ENCODE measurements around the gene ELMO2.
"Not testable (repeated sequence)": the region's sequence is repeated elsewhere in the genome, so short reads cannot be mapped to it uniquely, and the experiment has no call there.

ELMO2 gene

DNA sequence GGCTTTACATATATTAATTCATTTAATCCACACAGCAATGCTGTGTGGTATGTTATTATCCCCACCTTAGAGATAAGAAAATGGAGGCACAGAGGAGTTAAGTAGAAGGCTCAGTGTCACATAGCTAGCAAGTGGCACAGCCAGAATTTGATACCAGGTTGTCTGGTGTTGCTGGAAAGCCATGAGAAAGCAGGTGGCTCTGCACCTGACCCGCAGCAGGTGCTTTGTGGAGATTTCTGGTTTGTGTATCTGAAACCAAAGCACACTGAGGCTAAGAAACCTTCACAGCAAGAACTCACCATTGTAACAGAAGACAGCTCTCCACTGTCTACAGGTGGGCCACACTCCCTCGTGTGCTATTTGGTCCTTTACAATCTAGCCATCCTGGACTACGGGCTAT, 7.5 kb downstream of the ELMO2 start:
- no peak for DNase-seq (ENCODE audit: low spot score in 2 of 2)
- Histone ChIP-seq H3K9me3 (no peaks in the 10 kb centered on the region), H3K4me1 (peaks cover 4% of the 10 kb centered on the region), H3K27me3 (ENCODE audit: low read depth) (no peaks in the 10 kb centered on the region), H3K36me3 (replicated peaks) (peaks cover 18% of the 10 kb centered on the region), H3K4me3 (no peak overlapping the region)
- in situ Hi-C loops (cut with MboI; ENCODE audit: low sequenced_read_pairs) = no loop called here

DNA sequence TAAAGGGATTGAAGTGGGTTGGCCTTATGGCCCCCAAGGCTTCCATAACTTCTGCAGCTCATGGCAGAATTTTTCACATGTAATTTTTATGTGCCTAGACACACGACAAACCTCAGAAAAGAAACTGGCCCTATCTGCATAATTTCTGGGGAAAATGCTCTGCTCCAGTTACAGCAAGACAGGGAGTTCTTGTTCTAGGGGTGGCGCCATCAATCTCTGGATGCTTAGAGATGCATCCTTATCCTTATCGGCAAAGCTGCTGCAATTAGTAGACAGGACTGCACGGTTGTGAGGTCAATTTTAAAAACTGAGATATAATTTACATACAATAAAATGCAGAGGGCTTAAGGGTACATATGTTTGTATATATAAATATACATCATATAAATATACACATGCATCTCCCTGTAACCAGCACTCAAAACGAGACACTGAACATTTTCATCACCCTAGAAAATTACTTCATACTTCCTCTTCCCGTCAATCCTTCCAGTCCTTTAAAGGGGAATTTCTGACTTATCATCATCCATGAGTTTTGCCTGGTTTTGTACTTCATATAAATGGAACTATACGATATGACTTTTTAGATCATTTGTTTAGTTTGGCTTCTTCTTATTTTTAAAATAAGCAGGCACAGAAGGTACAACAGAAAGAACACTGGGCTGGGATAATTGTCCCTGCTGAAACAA, 10.2 kb downstream of the ELMO2 start:
- H3K4me3 ChIP-seq = no peak overlapping the region
- H3K27me3 ChIP-seq (ENCODE audit: low read depth) = no peaks in the 10 kb centered on the region
- DNase-seq (ENCODE audit: low spot score in 2 of 2) = no peak
- H3K36me3 ChIP-seq (replicated peaks) = peaks cover 35% of the 10 kb centered on the region
- in situ Hi-C loops (cut with MboI; ENCODE audit: low sequenced_read_pairs) = no loop called here
- no peaks in the 10 kb centered on the region for H3K9me3 ChIP-seq
- peaks cover 4% of the 10 kb centered on the region; the same call in 1 of the 2 replicates for H3K4me1 ChIP-seq

DNA sequence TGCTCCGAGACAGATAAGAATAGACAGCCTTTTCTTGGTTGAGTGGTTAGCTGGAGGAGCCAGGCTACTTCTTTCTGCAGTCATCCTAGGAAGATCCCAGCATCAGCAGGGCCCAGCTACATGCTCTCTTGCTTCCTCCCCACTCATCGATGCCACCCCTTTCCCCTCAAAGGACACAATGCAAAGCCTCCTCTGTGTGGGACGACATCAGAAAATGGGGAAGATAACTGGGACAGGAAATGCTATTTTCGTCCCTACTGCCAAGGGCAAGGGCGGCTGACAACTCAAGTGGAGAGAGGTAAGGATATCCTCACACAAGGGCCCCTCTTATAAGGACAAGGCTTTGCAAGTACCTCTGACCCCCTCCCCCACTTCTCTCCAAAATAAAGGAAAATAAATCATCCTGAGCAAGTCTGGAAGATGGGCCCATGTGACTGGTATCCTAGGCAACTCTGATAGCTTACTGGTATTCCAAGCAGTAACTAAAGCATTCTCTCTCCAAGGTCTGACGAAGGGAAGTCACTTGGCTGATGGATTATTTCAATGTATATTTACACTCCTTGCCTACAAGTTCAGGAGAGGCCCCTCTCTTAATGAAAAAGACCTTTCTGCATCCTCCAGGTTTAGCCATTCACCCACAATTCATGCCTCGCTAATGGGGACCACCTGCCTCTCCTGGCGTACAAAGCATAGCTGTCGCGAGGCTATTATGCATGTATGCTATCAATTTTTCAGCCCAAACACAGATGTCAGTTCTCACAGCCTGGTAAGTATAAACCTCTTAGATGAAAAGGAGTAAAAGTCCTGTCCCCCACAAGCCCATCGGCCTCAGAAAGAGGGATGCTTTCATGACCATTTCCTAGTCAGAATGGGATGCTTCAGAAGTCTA, 11.3 kb downstream of the ELMO2 start:
- Histone ChIP-seq H3K27me3 (ENCODE audit: low read depth) (no peaks in the 10 kb centered on the region), H3K4me1 (no peaks in the 10 kb centered on the region), H3K4me3 (no peak overlapping the region), H3K36me3 (replicated peaks) (peaks cover 35% of the 10 kb centered on the region), H3K9me3 (no peaks in the 10 kb centered on the region)
- in situ Hi-C loops (cut with MboI; ENCODE audit: low sequenced_read_pairs) = no loop called here
- DNase-seq (ENCODE audit: low spot score in 2 of 2) = no peak

DNA sequence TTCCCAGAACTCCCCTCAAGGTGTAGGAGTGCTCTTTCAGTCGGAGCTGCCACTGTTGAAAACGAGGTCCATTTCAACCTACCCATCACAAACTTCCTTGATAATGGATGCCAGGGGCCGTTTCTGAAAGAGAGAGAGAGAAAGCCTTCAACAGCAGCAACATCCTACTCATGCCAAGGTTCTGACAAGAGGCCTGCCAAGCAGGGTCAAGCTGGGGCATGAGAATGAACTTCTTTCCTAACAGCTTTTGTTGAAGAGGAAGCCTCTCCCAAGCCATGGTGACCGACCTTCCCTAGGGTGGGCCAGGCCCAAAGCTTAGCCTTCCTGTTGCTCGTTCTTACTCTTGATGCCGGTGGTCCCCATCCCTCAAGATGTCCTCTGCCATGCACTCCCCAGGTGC, 12.4 kb downstream of the ELMO2 start:
- H3K9me3 ChIP-seq = no peaks in the 10 kb centered on the region
- DNase-seq (ENCODE audit: low spot score in 2 of 2) = no peak
- no peaks in the 10 kb centered on the region for H3K4me1 ChIP-seq
- peaks cover 35% of the 10 kb centered on the region for H3K36me3 ChIP-seq (replicated peaks)
- no peaks in the 10 kb centered on the region for H3K27me3 ChIP-seq (ENCODE audit: low read depth)
- in situ Hi-C loops (cut with MboI; ENCODE audit: low sequenced_read_pairs) = no loop called here
- H3K4me3 ChIP-seq = no peak overlapping the region

GRCh38 chr20:46388937-46389336, 17.5 kb downstream of the ELMO2 start:
- in situ Hi-C loops (cut with MboI; ENCODE audit: low sequenced_read_pairs) = no loop called here
- Histone ChIP-seq H3K4me3 (no peak overlapping the region), H3K27me3 (ENCODE audit: low read depth) (no peaks in the 10 kb centered on the region), H3K36me3 (replicated peaks) (peaks cover 43% of the 10 kb centered on the region), H3K9me3 (no peaks in the 10 kb centered on the region), H3K4me1 (no peaks in the 10 kb centered on the region)
- no peak for DNase-seq (ENCODE audit: low spot score in 2 of 2)

GRCh38 chr20:46388201-46388836, 18.1 kb downstream of the ELMO2 start:
- in situ Hi-C loops (cut with MboI; ENCODE audit: low sequenced_read_pairs) = no loop called here
- no peak for DNase-seq (ENCODE audit: low spot score in 2 of 2)
- Histone ChIP-seq H3K4me1 (no peaks in the 10 kb centered on the region), H3K36me3 (replicated peaks) (peaks cover 46% of the 10 kb centered on the region), H3K27me3 (ENCODE audit: low read depth) (no peaks in the 10 kb centered on the region), H3K4me3 (no peak overlapping the region), H3K9me3 (no peaks in the 10 kb centered on the region)

GRCh38 chr20:46387054-46387453, 19.4 kb downstream of the ELMO2 start:
- H3K4me3 ChIP-seq; H3K27me3 ChIP-seq (ENCODE audit: low read depth); H3K9me3 ChIP-seq; in situ Hi-C loops (cut with MboI; ENCODE audit: low sequenced_read_pairs); H3K4me1 ChIP-seq; DNase-seq (ENCODE audit: low spot score in 2 of 2): not testable (repeated sequence)
- H3K36me3 ChIP-seq (replicated peaks) = peaks cover 42% of the 10 kb centered on the region

DNA sequence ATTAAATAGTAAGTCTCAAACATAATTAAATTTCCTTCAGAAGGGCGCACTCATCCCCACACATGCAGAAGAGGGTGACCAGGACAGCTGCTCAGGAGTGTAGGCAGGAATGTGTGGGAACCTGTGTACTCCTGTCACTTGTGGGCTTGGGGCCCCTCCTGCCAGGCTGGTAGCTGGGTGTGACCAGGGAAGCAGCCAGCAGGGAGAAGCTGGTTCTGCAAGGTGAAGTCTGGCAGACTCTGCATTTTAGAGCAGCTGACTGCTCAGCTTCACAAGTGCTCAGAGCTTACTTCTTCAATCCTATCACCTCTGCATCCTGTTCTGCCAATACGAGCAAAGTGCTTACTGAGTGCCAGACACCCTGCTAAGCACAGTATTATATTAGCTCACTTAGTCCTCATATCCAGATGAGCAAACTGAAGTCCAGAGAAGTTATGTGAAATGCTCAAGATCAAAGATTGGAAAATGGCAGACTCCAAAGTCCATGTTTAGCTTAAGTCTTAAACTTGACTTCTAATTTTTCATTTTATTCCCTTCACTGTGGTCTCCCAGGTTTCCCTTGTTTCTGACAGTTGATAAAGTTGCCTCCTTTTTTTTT, 27.9 kb downstream of the ELMO2 start:
- in situ Hi-C loops (cut with MboI; ENCODE audit: low sequenced_read_pairs) = no loop called here
- H3K27me3 ChIP-seq (ENCODE audit: low read depth) = no peaks in the 10 kb centered on the region
- peaks cover 31% of the 10 kb centered on the region for H3K36me3 ChIP-seq (replicated peaks)

GRCh38 chr20:46377518-46377917, 28.9 kb downstream of the ELMO2 start:
- peaks cover 33% of the 10 kb centered on the region for H3K36me3 ChIP-seq (replicated peaks)
- no peaks in the 10 kb centered on the region for H3K27me3 ChIP-seq (ENCODE audit: low read depth)
- H3K4me1 ChIP-seq = no peaks in the 10 kb centered on the region
- H3K9me3 ChIP-seq = no peaks in the 10 kb centered on the region
- DNase-seq (ENCODE audit: low spot score in 2 of 2) = no peak
- no peak overlapping the region for H3K4me3 ChIP-seq
- in situ Hi-C loops (cut with MboI; ENCODE audit: low sequenced_read_pairs) = no loop called here

More for the DNA sequence above, 27.9 kb downstream of the ELMO2 start:
- H3K4me3 ChIP-seq = no peak overlapping the region
- no peaks in the 10 kb centered on the region for H3K9me3 ChIP-seq
- no peaks in the 10 kb centered on the region for H3K4me1 ChIP-seq
- no peak for DNase-seq (ENCODE audit: low spot score in 2 of 2)

DNA sequence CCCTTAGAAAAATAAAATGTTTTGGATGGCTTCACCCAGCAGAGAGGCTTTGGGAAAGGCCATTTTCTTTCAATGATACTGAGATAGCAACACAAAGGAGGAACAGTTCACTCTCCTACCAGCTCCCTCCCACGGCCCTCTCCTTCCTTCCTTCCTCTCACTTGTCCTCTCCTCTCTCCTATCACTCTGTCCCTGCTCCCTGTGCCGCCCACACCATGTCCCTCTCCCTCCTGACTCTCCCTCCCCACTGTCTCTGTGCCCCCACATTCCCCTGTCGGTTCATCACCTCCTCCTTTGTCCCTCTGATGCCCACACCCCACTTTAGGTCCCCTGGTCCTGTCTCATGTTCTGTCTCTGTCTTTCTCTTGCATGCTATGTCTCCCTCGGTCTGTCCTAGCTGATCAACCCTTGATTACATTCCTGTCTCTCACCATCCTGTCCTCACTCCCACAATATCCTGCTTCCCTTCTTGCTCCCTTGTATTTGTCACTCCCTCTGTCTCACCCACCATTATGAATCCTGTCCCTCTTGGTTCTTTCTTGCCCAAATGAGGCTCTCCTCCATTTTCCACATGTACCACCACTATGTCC, 30.1 kb downstream of the ELMO2 start:
- DNase-seq (ENCODE audit: low spot score in 2 of 2) = no peak
- Histone ChIP-seq H3K4me3 (no peak overlapping the region), H3K36me3 (replicated peaks) (peaks cover 37% of the 10 kb centered on the region), H3K9me3 (no peaks in the 10 kb centered on the region), H3K27me3 (ENCODE audit: low read depth) (no peaks in the 10 kb centered on the region), H3K4me1 (no peaks in the 10 kb centered on the region)
- in situ Hi-C loops (cut with MboI; ENCODE audit: low sequenced_read_pairs) = no loop called here

DNA sequence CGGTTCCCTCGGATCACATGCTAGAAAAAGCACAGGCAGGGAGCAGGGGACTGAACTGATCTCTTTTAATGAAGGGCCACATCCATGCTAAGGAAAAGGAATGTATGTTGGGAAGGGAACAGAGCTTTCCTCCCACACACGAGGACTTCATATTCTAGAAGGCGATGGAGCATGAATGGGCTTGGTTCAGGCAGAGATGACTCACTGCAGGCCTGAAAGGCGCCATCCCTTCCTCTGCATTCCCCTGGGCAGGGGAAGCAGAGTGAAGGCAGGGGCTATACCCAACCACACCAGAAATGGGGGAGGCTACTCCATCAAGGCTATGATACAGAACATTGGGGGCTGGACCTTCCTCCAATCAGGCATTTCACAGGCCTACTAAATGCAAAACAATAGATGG, 30.6 kb downstream of the ELMO2 start:
- Histone ChIP-seq H3K4me3 (no peak overlapping the region), H3K27me3 (ENCODE audit: low read depth) (no peaks in the 10 kb centered on the region), H3K9me3 (no peaks in the 10 kb centered on the region), H3K36me3 (replicated peaks) (peaks cover 42% of the 10 kb centered on the region), H3K4me1 (no peaks in the 10 kb centered on the region)
- in situ Hi-C loops (cut with MboI; ENCODE audit: low sequenced_read_pairs) = no loop called here
- DNase-seq (ENCODE audit: low spot score in 2 of 2) = no peak

- no peak for DNase-seq (ENCODE audit: low spot score in 2 of 2)
- H3K27me3 ChIP-seq (ENCODE audit: low read depth) = no peaks in the 10 kb centered on the region
- H3K36me3 ChIP-seq (replicated peaks) = peaks cover 51% of the 10 kb centered on the region
- H3K9me3 ChIP-seq = no peaks in the 10 kb centered on the region
- no peak overlapping the region for H3K4me3 ChIP-seq
- in situ Hi-C loops (cut with MboI; ENCODE audit: low sequenced_read_pairs) = no loop called here
- no peaks in the 10 kb centered on the region for H3K4me1 ChIP-seq
Measured at GRCh38 chr20:46374383-46374782, 32.0 kb downstream of the ELMO2 start.

DNA sequence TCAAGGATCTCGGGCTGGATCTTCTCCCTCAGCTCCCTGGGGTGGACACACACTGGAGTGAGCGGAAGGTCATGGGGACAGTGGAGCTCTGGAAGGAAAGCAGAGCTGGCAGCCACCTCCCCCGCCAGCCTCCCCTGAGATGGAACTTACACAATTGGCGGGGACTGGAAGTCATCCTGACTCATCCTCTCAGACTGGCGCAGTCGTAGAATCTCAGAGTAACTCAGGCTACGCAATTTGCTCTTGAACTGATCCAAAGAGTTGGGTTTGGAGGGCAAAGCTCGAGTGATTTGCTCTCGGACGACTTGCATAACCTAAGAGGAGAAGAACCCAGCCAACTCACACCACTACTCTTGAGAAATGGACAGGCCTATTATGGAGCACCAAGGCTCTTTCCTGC, 34.8 kb downstream of the ELMO2 start:
- Histone ChIP-seq H3K9me3 (no peaks in the 10 kb centered on the region), H3K4me1 (no peaks in the 10 kb centered on the region), H3K36me3 (replicated peaks) (peaks cover 67% of the 10 kb centered on the region), H3K27me3 (ENCODE audit: low read depth) (no peaks in the 10 kb centered on the region), H3K4me3 (no peak overlapping the region)
- in situ Hi-C loops (cut with MboI; ENCODE audit: low sequenced_read_pairs) = no loop called here
- no peak for DNase-seq (ENCODE audit: low spot score in 2 of 2)

Measured in HAP-1 (cell line).